GM18951 (cell line): Measurements from ENCODE around the gene DNAJC17.

ENCODE experiments used
- POLR2A ChIP-seq: IDR thresholded peaks from 4 replicates; pipeline ENCODE4 v1.6.1; 2011; ENCODE audit warnings: mild to moderate bottlenecking; ENCODE audit not compliant: insufficient read length, insufficient read depth; ENCODE audit errors: extremely low read depth
- in situ Hi-C: fragments of 300-500 bp; cut with MboI; formaldehyde crosslinking; loops from one replicate; pipeline ENCODE4 v1.12.0; 2022; ENCODE audit warnings: low sequenced_read_pairs, mixed read lengths, inconsistent platforms; ENCODE audit not compliant: unreplicated experiment

Gene DNAJC17

DNA sequence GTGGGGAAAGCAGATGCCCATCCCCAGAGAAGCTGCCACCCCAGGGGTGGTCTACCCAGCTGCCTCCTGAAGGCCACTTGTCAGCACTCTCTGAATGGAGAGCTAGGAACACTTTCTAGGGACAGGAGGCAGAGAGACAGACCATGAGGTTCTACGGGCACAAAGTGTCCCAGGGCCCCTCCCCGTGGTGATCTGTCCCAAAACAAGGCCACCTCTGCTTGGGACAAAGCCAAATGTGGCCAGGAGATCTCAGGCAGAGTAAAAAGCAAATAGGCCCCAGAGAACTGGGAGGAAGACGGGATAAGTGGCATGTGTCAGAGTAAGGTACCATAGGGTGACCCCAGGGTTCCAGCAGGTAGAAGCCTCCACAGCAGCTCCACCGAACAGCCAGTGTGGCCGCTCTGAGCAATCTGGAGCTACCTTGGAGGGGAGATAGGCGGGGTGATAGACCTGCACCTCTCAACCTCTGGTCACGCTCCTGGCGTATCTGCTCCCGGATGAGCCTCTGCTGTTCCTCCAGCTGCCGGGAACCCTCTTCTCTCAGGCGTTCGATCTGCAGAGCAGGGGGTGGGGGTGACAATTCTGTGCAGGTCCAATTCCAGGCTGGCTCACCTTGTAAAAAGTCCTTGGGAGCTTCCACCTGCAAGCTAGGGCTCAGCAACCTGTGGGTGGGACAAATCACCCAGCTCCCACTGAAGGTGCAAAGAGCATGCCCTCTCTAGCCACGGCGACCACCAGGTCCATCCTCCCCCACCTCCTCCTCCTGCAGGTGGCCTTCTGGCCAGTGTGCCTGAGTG lies 31.3 kb downstream of the DNAJC17 start:
- no peak for TF ChIP-seq POLR2A
- in situ Hi-C loops: no loop called here

GRCh38 chr15:40775007-40775406 lies 32.3 kb downstream of the DNAJC17 start:
- no peak for TF ChIP-seq POLR2A
- in situ Hi-C loops: no loop called here

DNA sequence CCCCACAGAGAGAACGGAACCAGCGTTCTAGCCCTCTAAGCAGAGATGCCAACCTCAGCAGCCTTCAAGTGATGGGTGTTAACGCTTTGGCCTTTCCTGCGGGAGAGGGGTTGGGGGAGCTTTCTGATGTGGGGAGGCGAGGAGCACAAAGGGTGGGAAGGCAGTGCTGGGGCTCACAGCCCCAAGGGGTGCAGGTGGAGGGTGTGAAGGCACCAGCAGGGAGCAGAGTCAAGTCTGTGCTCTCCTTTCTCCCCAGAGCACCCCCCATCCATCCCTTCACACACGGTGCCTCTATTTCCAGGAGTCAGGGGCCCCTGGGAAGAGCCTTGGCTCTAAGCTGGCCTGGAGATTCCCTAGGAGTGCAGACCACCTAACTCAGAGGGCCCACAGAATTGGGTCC lies 33.4 kb downstream of the DNAJC17 start:
- in situ Hi-C loops: no loop called here
- TF ChIP-seq POLR2A: no peak

- in situ Hi-C loops: no loop called here
- TF ChIP-seq POLR2A: no peak
Observed at GRCh38 chr15:40773496-40773895, 33.8 kb downstream of the DNAJC17 start.

GRCh38 chr15:40772014-40772413 lies 35.3 kb downstream of the DNAJC17 start:
- in situ Hi-C loops: no loop called here
- TF ChIP-seq POLR2A: no peak

- no peak for TF ChIP-seq POLR2A
- in situ Hi-C loops: no loop called here
Observed at GRCh38 chr15:40771242-40771641, 36.0 kb downstream of the DNAJC17 start.

- in situ Hi-C loops: no loop called here
- TF ChIP-seq POLR2A: no peak
Observed at GRCh38 chr15:40770147-40770721, 37.0 kb downstream of the DNAJC17 start.

- TF ChIP-seq POLR2A: peak; percentile 31
- in situ Hi-C loops: no loop called here
Observed at GRCh38 chr15:40769274-40770146, 37.8 kb downstream of the DNAJC17 start, which contains the start of gene C15orf62. TSS of gene C15orf62 (plus strand) at chr15:40769980. CDS start at chr15:40770496, 516 bp downstream.

GRCh38 chr15:40768521-40769273 lies 38.6 kb downstream of the DNAJC17 start:
- in situ Hi-C loops: no loop called here
- TF ChIP-seq POLR2A: no peak

GRCh38 chr15:40767838-40768500 lies 39.3 kb downstream of the DNAJC17 start:
- in situ Hi-C loops: no loop called here
- TF ChIP-seq POLR2A: no peak

DNA sequence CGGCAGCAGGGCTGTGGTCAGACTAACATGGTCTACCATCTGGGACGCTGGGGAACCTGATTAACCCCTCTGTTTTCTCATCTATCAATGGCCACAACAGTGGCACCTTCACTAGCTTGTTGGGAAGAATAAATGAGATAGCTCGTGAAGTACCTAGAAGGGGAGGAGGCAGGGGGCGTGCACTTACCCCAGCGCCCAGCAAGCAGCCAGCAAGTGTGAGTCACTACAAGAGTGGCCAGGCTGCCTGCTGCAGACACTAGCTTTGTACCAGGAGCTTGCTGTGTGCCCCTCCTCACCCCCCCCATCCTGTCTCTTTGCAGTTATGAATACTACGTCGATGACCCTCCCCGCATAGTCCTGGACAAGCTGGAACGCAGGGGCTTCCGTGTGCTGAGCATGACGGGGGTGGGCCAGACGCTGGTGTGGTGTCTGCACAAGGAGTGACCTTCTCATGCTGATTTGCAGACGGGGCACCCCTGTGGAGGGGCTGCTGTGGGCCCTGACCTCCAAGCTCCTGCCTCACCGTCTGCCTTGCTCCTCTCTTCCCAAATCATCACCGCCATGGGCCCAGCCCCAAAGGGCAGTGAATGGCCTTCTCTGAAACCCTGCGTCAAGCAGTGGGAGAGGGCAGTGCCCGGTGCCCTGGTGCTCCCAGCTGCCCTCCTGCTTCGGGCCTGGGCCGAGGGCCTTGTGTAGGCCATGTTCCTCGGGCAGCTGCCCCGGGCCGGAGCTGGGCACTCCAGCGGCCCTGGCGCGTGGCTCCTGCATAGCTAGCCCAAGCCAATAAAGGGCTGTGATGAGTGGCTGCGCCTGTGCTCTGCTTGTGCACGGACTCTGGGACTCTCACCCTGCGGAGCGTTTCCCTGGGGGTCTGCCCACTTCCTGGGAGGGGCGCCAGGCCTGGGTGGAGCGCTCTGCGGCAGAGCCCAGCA lies 40.1 kb downstream of the DNAJC17 start:
- in situ Hi-C loops: no loop called here
- no peak for TF ChIP-seq POLR2A
